ENCODE results near the gene IL12A.

IL12A gene

DNA sequence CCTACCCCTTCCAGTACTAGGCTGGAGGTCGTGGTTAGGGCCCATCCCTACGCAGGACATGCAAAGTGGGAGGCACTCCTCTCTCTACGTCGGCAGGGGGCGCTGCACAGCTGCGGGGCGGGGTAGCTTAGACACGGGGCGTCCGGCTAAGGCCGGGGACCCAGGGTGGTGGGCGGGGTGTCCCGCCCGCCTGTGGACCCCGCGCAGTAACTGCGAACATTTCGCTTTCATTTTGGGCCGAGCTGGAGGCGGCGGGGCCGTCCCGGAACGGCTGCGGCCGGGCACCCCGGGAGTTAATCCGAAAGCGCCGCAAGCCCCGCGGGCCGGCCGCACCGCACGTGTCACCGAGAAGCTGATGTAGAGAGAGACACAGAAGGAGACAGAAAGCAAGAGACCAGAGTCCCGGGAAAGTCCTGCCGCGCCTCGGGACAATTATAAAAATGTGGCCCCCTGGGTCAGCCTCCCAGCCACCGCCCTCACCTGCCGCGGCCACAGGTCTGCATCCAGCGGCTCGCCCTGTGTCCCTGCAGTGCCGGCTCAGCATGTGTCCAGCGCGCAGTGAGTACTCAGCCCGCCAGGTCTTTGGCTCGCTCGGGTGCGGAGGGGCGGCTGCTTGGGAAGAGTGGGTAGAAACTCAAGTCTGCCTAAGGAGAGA lies at the start of gene IL12A:
Gene IL12A (plus strand): TSS at position 219 of the 655 bp plus-strand sequence.
- DNase-seq (ENCODE audit: low spot score), result peak; percentile 10

DNA sequence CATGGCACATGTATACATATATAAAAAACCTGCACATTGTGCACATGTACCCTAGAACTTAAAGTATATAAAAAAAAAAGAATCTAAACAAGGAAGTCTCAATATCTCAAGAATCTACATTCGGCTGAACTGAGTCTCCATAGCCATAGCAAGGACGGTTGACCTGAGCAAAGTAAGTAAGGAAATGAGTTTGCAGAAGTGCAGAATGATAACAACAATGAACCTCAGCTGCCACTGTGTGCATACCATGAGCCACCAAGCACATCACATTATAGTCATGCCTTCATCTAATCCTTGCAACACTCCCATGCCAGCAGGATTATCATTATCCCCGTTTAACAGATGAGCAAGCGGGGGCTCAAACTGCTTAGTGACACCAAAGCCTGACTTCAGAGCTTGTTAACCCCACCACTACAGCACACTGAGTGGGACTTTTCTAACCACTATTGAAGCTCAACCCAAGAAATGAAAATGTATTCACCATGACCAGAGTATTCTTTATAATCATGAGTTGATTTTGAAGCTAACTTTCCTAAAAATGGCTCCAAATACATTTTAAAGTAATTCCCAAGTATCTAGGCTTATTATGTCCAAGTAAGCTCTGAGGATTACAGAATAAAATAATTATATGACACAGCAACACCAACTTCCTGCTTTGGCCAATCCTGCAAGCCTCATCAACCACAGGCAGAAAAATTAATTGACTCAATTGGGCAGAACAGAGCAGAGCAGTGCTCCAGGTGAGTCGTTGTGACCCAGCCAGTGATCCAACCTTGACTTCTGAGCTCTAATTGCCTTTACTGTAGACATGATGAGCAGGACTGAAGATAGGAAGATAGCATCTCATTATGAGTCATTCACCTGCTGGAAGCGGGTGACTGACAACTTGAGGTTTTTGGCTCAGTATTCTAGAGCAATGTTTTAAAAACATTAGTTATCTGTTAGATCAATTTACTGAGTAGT lies 47.3 kb upstream of the IL12A start:
- no peak for DNase-seq (ENCODE audit: low spot score)

DNA sequence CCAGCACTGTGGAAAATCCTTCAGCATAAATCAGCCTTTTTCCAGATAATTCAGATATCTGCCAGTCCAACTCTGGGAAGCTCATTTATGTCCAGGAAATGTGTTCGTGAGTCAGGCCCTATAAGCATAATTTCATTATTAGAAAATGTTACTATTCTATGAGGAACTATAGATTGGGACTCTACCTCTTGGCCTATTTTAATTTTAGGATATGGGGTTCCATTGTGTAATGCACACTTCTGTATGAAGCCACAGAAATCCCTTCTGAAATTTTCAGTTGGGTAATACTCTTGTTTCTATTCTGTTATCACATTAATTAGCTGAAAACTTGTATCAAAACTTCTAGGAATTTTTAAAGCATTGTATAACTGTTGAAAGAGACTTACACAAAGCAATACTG lies 43.9 kb upstream of the IL12A start:
- no peak for DNase-seq (ENCODE audit: low spot score)

DNA sequence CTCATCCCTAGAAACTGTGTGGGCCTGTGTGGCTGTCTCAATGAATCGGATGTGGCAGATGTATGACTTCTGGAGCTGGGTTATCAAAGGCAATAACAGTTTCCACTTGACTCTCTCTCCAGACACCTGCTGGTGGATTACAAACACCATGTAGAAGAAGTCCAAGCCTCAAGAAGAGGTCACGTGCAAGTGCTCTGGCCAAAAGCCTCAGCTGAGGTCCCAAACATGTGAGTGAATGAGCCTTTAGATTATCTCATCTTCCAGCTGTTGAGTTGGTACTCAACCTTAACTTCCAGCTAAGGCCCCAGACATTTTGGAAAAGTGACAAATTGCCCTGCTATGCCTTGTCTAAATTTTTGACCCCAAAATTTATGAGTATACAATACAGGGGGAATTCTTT lies 42.7 kb upstream of the IL12A start:
- no peak for DNase-seq (ENCODE audit: low spot score)

DNA sequence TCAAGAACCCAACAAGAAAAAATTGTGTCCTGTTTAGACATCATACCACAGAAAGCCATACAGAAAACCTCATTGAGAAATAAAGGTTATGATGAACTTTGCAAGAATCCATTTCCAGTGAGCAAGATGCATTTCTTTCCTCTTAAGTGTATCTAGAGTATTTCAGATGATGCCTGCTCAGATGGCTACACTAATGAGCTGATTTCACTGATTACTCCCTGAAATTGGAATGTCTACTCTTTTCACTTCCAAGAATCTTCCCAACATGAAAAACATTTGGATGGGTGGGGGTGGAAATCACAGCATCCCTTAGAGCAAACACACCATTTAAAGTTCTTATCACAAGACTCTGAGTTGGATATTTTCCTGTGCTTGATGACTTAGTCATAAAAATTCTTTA lies 41.4 kb upstream of the IL12A start:
- no peak for DNase-seq (ENCODE audit: low spot score)

DNA sequence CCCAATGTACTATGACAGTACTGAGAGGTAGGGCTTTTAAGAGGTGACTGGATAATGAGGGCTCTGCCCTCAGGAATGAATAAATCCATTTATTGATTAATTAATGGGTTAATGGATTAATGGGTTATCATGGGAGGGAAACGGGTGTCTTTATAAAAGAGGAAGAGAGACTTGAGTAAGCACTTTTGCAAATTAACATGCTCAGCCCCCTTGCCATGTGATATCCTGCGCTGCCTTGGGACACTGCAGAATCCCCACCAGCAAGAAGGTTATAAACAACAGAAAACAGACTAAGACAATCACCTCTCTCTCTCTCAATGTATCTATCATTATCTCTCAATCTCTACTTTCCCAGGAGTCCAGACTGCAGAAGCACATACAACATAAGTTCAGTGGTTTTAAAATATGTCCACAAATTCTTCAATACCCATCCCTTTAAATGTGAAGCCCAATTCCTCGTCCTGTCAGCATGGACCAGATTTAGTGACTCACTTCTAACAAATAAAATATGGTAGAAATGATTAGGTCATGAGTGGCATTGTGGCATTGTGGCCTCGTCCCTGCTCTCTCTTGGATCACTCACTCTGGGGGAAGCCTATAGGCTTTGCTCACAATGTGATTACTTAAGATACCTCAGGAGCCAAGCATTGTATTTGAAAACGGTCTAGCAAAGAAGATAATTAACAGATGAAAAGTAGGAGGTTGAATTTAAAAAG lies 40.0 kb upstream of the IL12A start:
- no peak for DNase-seq (ENCODE audit: low spot score)

DNA sequence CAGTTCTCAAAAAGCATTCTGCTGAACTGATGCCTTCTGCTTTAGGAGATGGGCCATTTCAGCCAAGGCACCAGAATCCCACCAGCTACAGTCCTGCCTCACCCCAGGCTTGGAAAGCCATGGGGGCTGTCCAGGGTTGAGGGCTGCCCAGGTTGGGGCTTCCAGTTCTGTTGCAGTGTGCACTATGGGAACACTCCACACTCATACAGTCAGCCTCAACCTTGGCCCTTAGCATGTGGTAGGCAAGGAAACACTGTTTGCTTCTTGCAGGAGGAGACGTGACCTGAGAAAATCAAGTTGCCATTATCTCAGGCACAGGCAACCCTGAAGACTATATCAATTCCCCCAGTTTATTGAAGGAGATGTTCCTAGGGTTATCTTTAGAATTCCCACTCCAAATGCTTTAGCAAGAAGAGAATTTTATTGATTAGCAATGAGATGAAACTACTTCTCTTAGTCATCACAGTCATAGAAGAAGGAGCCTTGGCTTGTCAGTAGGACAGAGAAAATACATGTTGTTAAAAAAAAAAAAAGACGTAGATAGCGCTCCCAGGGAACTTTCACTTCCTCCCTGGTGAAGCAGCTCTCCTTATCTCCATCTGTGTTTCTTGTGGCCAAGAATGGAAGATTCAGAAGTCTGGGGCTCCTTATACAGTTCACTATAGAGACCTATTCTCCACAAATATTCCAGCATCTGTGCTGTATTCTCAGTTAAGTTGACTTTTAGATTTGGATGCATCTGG lies 38.3 kb upstream of the IL12A start:
- DNase-seq (ENCODE audit: low spot score), result peak; percentile 13

DNA sequence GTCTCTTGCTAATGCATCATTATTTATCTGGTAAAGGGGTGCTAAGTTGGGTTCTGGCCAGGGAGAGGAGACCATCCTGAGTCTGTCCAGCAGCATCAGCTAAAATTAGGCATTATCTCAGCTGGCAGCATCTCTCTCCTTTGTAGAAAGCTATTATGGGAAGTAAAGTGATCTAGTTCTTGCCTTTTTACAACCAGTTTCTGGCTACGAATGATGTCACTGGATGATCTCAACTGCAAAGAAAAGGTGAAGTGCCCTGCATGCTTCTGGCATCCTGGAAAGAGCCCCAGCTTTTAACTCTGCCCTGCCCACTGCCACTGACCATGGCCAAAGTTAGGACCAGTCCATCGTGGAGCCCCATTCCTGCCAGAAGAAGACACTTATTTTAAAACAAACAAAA lies 37.1 kb upstream of the IL12A start:
- no peak for DNase-seq (ENCODE audit: low spot score)

DNA sequence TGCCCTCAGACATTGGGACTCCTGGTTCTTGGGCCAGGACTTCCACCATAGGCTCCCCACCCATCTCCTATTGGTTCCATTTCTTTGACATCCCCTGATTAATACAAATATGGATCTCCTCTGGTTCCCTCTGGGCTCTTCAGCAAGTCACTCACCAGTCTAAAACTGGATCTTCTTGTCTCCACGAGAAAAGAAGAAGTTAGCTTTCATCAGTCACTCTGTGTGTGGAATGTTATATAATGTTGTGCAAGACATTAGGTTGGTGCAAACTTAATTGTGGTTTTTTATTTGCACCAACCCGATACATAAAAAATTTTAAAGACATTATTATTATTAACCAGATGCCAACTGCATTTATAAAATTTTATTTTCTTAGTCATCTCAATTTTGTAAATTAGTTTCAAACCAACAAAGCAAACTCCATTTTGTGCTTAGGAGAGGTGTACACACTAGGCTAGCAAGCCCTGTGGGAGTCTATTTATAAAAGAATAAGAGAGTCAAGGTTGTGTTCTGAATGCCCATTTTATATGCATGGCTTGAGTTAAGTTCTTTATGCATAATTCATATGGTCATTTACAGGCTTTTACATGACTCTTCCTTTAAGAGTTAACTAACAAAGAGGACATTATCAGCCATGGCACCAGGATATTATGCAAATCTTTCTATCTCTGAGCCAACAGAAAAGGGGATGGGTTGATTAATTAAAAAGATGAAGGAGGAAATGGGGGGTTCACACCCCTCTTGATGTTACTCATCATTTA lies 35.1 kb upstream of the IL12A start:
- DNase-seq (ENCODE audit: low spot score), result no peak

DNA sequence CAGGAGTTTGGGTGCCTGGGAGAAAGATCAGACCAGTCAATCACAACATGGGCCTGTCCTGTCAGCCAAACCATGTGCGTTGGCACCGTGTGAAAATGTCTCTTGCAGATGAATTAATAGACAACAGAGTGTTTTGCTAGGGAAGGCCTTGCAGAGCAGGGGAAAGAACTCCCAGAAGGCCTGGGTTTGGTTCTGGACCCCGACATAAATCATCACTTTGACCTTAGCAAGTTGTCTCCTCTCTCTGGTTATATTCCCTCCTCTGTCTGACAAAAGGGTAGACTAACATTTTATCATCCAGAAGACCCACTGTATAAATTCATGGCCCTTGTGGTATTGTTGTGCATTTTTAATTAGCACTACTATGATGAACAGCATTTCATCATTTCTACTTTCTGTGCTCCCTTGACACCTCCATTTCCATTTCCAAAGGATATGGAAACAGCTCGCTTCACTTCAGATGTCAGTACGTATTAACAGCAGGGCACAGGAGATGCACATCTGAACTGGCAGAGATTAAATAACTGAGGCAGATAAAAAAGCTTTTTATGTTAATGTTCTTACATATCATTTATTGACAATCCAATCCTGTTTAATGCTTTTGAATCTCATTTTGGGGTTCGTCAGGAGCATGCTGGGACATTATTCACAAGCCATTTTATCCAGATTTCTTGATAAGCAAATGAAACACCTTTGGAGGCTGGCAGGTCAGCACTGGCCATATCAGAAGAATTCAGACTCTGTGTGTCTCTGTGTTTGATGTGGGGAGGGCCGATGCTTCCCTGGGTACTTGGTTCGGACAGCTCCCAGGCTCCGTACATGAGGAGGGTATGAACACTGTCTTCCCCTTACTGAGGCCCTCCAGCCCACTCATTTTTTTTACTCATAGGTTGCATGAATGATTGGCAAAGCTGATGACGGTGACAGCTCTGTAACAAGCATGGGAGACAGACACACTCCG lies 28.2 kb upstream of the IL12A start:
- no peak for DNase-seq (ENCODE audit: low spot score)

DNA sequence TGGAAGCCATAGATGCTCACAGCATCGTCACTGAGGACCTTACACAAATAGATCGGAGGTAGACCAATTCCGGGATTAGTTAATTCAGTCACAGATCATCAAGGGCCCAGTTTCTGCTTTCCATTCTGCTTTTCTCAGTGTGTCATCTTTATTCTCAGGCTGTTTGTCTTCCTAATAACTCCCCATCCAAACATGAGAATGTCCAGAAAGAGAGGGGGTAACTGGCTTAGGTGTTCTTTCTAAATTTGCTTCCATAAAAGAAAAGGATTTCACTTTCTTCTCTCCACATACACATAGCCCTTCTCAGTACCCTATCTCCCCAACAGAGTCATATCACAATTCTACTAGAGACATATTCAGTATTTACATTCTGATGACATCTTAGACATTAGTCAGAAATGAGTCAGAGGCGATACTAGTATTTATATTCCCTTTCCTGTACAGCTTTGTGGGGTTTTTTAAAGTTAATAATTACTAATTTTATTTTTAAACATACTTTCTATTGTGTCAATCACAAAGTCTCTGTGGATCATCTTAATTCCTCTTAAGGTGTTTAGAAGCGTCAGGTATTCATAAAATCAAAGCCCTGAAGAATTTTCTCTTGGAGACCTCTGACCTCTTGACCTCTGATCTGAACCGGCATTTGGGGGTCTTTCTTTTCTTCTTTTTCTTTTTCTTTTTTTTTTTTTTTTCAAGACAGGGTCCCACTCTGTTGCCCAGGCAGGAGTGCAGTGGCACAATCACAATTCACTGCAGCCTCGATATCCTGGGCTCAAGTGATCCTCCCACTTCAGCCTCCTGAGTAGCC lies 24.3 kb upstream of the IL12A start:
- no peak for DNase-seq (ENCODE audit: low spot score)

DNA sequence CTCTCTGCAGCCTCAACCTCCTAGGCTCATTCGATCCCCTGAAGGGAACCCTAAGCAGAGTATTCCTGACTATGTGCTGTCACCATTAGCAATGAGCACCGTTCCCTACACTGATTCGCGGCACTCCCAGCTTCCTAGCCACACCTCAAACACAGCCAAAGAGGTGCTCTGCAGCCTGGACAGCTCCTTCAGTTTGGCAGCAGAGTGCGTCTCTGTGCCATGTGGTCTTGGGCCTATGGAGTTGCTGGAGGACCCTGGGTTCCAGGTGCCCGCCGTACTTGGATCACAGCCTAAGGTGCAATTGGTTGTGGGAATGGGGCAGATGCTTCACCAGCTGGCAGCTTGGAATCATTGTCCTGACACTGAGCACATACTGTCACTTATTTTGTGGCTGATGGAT lies 17.3 kb upstream of the IL12A start:
- DNase-seq (ENCODE audit: low spot score), result no peak

DNA sequence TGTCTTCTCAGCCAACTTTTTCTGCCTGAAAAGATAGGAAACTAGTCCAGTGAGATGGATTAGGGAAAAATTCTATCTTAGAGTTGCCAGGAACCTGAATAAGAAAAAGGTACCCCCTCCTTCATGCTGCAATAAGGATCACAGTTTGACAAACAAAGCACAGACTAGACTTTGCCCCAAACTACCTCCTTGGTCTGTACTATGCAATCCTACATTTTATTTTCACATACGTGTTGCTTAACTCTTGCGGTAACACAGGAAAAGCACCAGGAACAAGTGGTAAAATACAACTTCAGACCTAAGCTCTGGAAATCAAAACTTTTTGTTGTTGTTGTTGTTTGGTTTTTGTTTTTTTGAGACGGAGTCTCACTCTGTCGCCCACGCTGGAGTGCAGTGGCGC lies 11.3 kb upstream of the IL12A start:
- no peak for DNase-seq (ENCODE audit: low spot score)

DNA sequence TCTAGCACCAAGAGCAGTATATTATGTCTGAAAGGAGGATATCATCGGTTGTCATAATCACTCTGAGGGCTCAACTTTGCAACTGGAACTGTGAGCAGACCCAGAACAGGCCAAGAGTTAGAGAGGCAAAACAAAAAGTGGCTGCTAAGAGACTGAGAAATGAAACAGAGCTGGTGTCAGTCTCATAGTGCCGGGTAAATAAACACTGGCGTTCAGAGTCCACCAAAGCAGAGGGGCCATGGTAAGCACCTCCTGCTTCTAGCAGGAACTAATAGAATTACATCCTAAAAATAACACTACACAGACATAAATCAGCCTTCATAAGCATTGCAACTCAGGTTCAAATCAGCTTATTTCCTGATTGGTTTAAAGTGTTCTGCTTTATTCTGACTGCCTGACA lies 10.3 kb upstream of the IL12A start:
- DNase-seq (ENCODE audit: low spot score), result no peak

DNA sequence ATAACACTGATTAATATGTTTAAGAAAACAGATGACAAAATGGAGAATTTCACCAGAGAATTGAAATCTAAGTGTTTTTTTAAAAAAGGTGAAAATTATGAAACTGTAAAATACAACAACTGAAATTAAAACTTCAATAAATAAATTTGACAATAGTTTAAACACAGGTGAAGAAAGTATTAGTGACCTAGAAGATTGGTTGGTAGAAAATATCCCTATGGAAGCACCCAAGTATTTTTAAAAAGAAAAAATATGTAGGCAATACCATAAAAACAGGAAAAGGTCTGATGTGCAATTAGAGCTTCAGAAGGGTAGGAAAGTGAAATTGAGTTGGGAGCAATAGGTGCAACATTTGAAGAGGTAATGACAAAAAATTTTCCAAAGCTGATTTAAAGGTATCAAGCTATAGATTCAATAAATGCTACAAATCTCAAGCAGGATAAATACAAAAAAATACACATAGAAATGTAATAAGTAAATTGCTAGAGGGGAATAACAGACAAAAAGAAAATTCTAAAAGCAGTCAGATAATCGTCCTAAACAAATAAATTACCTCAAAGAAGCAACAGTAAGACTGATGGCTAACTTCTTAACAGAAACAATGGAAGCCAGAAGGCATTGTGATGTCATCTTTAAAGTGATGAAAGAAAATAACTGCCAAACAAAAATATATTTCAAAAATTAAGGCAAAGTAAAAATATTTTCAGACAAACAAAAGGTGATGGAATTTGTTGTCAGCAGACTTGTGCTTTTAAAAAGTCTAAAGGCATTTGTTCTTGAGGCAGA lies 9.5 kb upstream of the IL12A start:
- DNase-seq (ENCODE audit: low spot score), result no peak

DNA sequence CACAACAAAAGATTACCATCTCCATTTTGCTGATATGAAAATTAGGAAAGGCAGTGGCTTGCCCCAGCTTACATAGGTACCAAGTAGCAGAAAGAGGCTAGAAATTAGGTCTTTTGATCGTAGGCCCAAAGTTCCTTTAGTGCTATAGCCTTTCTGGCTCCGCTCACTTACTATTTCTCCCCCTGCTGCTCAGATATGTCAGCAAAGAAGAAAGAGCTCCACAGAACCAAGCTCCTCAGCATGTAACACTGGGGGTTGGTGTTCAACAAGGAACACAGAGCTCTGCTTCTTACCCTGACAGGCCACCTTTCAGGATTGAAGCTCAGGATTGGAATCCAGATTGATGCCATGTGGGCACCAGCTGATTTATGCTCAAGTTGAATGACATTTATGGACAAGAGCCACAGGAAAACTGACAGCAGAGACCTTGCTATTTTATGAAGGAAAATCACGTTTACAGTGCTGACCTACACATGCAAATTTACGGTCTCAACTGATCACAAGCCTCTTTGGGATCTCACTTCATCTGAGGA lies 6.1 kb upstream of the IL12A start:
- no peak for DNase-seq (ENCODE audit: low spot score)

DNA sequence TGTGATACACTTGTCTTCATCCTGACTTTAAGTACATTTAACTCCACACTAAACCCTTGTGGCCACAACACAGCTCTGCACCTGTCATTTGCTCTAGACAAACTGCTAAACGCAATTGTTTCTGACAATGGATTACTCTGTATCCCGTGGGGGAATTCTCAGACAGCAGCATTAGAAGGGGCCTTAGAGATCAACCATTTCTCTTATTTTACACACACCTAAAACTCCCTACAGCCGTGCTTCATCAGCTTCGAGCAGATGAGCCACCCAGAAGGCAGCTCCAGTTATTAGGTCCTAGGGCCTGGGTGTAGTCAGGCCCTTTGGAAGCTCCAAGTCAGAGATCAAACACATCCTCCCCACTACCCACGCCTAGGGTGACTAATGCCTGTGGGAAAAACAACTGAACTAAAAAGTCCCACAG lies 1.3 kb upstream of the IL12A start:
- DNase-seq (ENCODE audit: low spot score), result no peak

All from NAMALWA (cell line).